Karpas-422 (cell line): ENCODE results near the gene ARHGAP4. TPM values are rescaled to one million over a fixed set of nuclear protein-coding genes. Genes with fewer than 3 reads are reported as not detected.

Experiments used
- DNase-seq: peaks from one replicate; pipeline ENCODE4 v3.0.0-alpha.2; 2015
- H2AFZ ChIP-seq: fragments of 200-600 bp; sonication (generic); 2 replicates; pipeline ENCODE4 v1.6.1; 2014; ENCODE audit warnings: antibody characterized with exemption, low read length, mixed read lengths
- H3K27ac ChIP-seq: fragments of 200-600 bp; sonication (generic); 2 replicates; pipeline ENCODE4 v1.5.1; 2014; ENCODE audit warnings: mild to moderate bottlenecking, low read length, moderate library complexity
- H3K27me3 ChIP-seq: fragments of 200-600 bp; sonication (generic); 2 replicates; pipeline ENCODE4 v1.6.1; 2014; ENCODE audit warnings: low read length, mixed read lengths
- H3K36me3 ChIP-seq: fragments of 200-600 bp; sonication (generic); 2 replicates; pipeline ENCODE4 v1.6.1; 2014; ENCODE audit warnings: low read length, mixed read lengths; ENCODE audit not compliant: insufficient read depth
- H3K4me1 ChIP-seq: fragments of 200-600 bp; sonication (generic); 2 replicates; pipeline ENCODE4 v1.6.1; 2014; ENCODE audit warnings: mild to moderate bottlenecking, low read length, mixed read lengths
- H3K4me2 ChIP-seq: fragments of 200-600 bp; sonication (generic); 2 replicates; pipeline ENCODE4 v1.6.1; 2014; ENCODE audit warnings: low read length, low read depth, mild to moderate bottlenecking; ENCODE audit not compliant: poor library complexity, severe bottlenecking
- H3K4me3 ChIP-seq: fragments of 200-600 bp; sonication (generic); 2 replicates; pipeline ENCODE4 v1.5.1; 2014; ENCODE audit warnings: mild to moderate bottlenecking, antibody characterized with exemption, low read length, mixed read lengths
- H3K79me2 ChIP-seq: fragments of 200-600 bp; sonication (generic); 2 replicates; pipeline ENCODE4 v1.6.1; 2014; ENCODE audit warnings: mild to moderate bottlenecking, low read length, mixed read lengths
- H3K9ac ChIP-seq: fragments of 200-600 bp; sonication (generic); 2 replicates; pipeline ENCODE4 v1.6.0; 2014; ENCODE audit warnings: low read length
- H3K9me2 ChIP-seq: fragments of 200-600 bp; sonication (generic), shearing (Covaris generic); replicated peaks from 2 replicates; pipeline ENCODE4 v1.6.0; 2014; ENCODE audit warnings: mild to moderate bottlenecking, low read length, moderate library complexity; ENCODE audit not compliant: insufficient read depth
- H3K9me3 ChIP-seq: fragments of 300-700, 200-600 bp; sonication (generic); 2 replicates; pipeline ENCODE4 v1.6.1; 2014; ENCODE audit warnings: low read length, mixed read lengths
- H4K20me1 ChIP-seq: fragments of 200-600 bp; sonication (generic); 2 replicates; pipeline ENCODE4 v1.6.1; 2014; ENCODE audit warnings: mild to moderate bottlenecking, antibody characterized with exemption, low read length, low read depth; ENCODE audit not compliant: insufficient read depth
- total RNA-seq: library from RNA; depleted of rRNA; stranded (reverse); fragments of >200 nt; shearing (Covaris generic); gene quantifications from 2 replicates; pipeline ENCODE4 v1.2.3, GENCODE V29; 2014; ENCODE audit warnings: low replicate concordance

The ARHGAP4 gene
- total RNA-seq, 1 experiment from 2014 or later, result 104 TPM

GRCh38 chrX:153966841-153967535 is 40.9 kb upstream of the ARHGAP4 start:
- H3K79me2 ChIP-seq, result peaks cover 53% of the 10 kb centered on the region
- peak overlapping the region; percentile 87; the same call in 1 of the 2 replicates for H3K4me3 ChIP-seq
- no peak for DNase-seq
- no peak overlapping the region for H2AFZ ChIP-seq
- H3K9me3 ChIP-seq, result no peaks in the 10 kb centered on the region
- H3K4me1 ChIP-seq, result peaks cover 30% of the 10 kb centered on the region
- H3K36me3 ChIP-seq, result no peaks in the 10 kb centered on the region
- no peaks in the 10 kb centered on the region for H3K9me2 ChIP-seq
- H3K4me2 ChIP-seq, result peak overlapping the region; percentile 90
- peak overlapping the region; percentile 95 for H3K27ac ChIP-seq
- H4K20me1 ChIP-seq, result peaks cover 11% of the 10 kb centered on the region; the same call in 1 of the 2 replicates
- H3K27me3 ChIP-seq, result no peaks in the 10 kb centered on the region
- peak overlapping the region; percentile 97 for H3K9ac ChIP-seq

- Histone ChIP-seq H3K4me3 (no peak overlapping the region), H2AFZ (no peak overlapping the region), H3K9me2 (no peaks in the 10 kb centered on the region), H3K36me3 (no peaks in the 10 kb centered on the region), H3K79me2 (peaks cover 53% of the 10 kb centered on the region), H3K27me3 (no peaks in the 10 kb centered on the region), H3K27ac (no peak overlapping the region), H3K4me1 (peaks cover 30% of the 10 kb centered on the region), H3K4me2 (no peak overlapping the region), H3K9me3 (no peaks in the 10 kb centered on the region), H3K9ac (no peak overlapping the region), H4K20me1 (peaks cover 11% of the 10 kb centered on the region; the same call in 1 of the 2 replicates)
- no peak for DNase-seq
Measured at GRCh38 chrX:153966283-153966688, 40.2 kb upstream of the ARHGAP4 start.

- Histone ChIP-seq H3K4me2 (no peak overlapping the region), H3K9ac (no peak overlapping the region), H3K9me3 (no peaks in the 10 kb centered on the region), H3K27ac (no peak overlapping the region), H3K27me3 (no peaks in the 10 kb centered on the region), H2AFZ (no peak overlapping the region), H3K79me2 (peaks cover 53% of the 10 kb centered on the region), H3K36me3 (no peaks in the 10 kb centered on the region; the same call in 1 of the 2 replicates), H3K9me2 (no peaks in the 10 kb centered on the region), H4K20me1 (peaks cover 11% of the 10 kb centered on the region; the same call in 1 of the 2 replicates), H3K4me3 (no peak overlapping the region), H3K4me1 (peaks cover 30% of the 10 kb centered on the region)
- DNase-seq, result no peak
Measured at GRCh38 chrX:153965406-153965805, 39.3 kb upstream of the ARHGAP4 start.

GRCh38 chrX:153964105-153964504 is 38.0 kb upstream of the ARHGAP4 start:
- Histone ChIP-seq H2AFZ (no peak overlapping the region), H3K79me2 (peaks cover 44% of the 10 kb centered on the region), H4K20me1 (peaks cover 11% of the 10 kb centered on the region; the same call in 1 of the 2 replicates), H3K9ac (no peak overlapping the region), H3K9me3 (no peaks in the 10 kb centered on the region), H3K4me1 (peaks cover 27% of the 10 kb centered on the region), H3K27me3 (no peaks in the 10 kb centered on the region), H3K4me2 (no peak overlapping the region), H3K9me2 (no peaks in the 10 kb centered on the region), H3K27ac (no peak overlapping the region), H3K36me3 (no peaks in the 10 kb centered on the region; the same call in 1 of the 2 replicates), H3K4me3 (no peak overlapping the region)
- DNase-seq, result no peak

- Histone ChIP-seq H3K9ac (no peak overlapping the region), H3K36me3 (no peaks in the 10 kb centered on the region; the same call in 1 of the 2 replicates)
Measured at GRCh38 chrX:153963546-153963945, 37.5 kb upstream of the ARHGAP4 start.

GRCh38 chrX:153961292-153961691 is 35.2 kb upstream of the ARHGAP4 start:
- no peaks in the 10 kb centered on the region; the same call in 1 of the 2 replicates for H3K36me3 ChIP-seq
- peaks cover 16% of the 10 kb centered on the region for H3K79me2 ChIP-seq
- no peaks in the 10 kb centered on the region for H3K9me2 ChIP-seq
- no peak overlapping the region for H3K9ac ChIP-seq
- H3K4me3 ChIP-seq, result no peak overlapping the region
- no peaks in the 10 kb centered on the region for H3K4me1 ChIP-seq
- no peak overlapping the region for H3K4me2 ChIP-seq
- peaks cover 11% of the 10 kb centered on the region; the same call in 1 of the 2 replicates for H4K20me1 ChIP-seq
- DNase-seq, result no peak
- no peak overlapping the region for H2AFZ ChIP-seq
- H3K27ac ChIP-seq, result no peak overlapping the region
- H3K9me3 ChIP-seq, result no peaks in the 10 kb centered on the region
- H3K27me3 ChIP-seq, result no peaks in the 10 kb centered on the region

More at GRCh38 chrX:153963546-153963945, 37.5 kb upstream of the ARHGAP4 start:
- Histone ChIP-seq H2AFZ (no peak overlapping the region), H4K20me1 (peaks cover 11% of the 10 kb centered on the region; the same call in 1 of the 2 replicates), H3K27ac (no peak overlapping the region), H3K27me3 (no peaks in the 10 kb centered on the region), H3K4me3 (no peak overlapping the region), H3K79me2 (peaks cover 39% of the 10 kb centered on the region), H3K4me2 (no peak overlapping the region), H3K4me1 (peaks cover 22% of the 10 kb centered on the region), H3K9me2 (no peaks in the 10 kb centered on the region), H3K9me3 (no peaks in the 10 kb centered on the region)
- DNase-seq, result no peak

- Histone ChIP-seq H3K4me2 (no peak overlapping the region), H4K20me1 (peaks cover 11% of the 10 kb centered on the region; the same call in 1 of the 2 replicates), H3K9me3 (no peaks in the 10 kb centered on the region), H3K9me2 (no peaks in the 10 kb centered on the region), H2AFZ (no peak overlapping the region), H3K4me3 (no peak overlapping the region), H3K27ac (no peak overlapping the region), H3K36me3 (no peaks in the 10 kb centered on the region; the same call in 1 of the 2 replicates), H3K4me1 (no peaks in the 10 kb centered on the region), H3K79me2 (peaks cover 11% of the 10 kb centered on the region), H3K9ac (no peak overlapping the region), H3K27me3 (no peaks in the 10 kb centered on the region)
- no peak for DNase-seq
Measured at GRCh38 chrX:153960786-153961185, 34.7 kb upstream of the ARHGAP4 start.

GRCh38 chrX:153960077-153960476 is 34.0 kb upstream of the ARHGAP4 start:
- Histone ChIP-seq H3K4me2 (no peak overlapping the region), H3K9ac (no peak overlapping the region), H3K27ac (no peak overlapping the region), H3K4me1 (no peaks in the 10 kb centered on the region), H3K9me3 (no peaks in the 10 kb centered on the region), H3K4me3 (no peak overlapping the region), H3K9me2 (no peaks in the 10 kb centered on the region), H3K79me2 (peaks cover 4% of the 10 kb centered on the region), H3K36me3 (no peaks in the 10 kb centered on the region; the same call in 1 of the 2 replicates), H2AFZ (no peak overlapping the region), H3K27me3 (no peaks in the 10 kb centered on the region), H4K20me1 (peaks cover 7% of the 10 kb centered on the region; the same call in 1 of the 2 replicates)
- no peak for DNase-seq
